Dedifferentiated amniotic fluid mesenchymal stem cell (primary cell): ENCODE results near the gene RIMS4.

Experiments used
- DNase-seq: peaks from one replicate; pipeline ENCODE4 v3.0.0-alpha.2; 2016; ENCODE audit errors: extremely low spot score

RIMS4 gene

GRCh38 chr20:44742304-44743079 is 67.9 kb downstream of the RIMS4 start:
- DNase-seq: no peak

- DNase-seq: no peak
Observed at GRCh38 chr20:44739942-44740341, 70.4 kb downstream of the RIMS4 start.

- peak; percentile 60 for DNase-seq
Observed at GRCh38 chr20:44738813-44739477, 71.4 kb downstream of the RIMS4 start.

- no peak for DNase-seq
Observed at GRCh38 chr20:44737116-44737515, 73.2 kb downstream of the RIMS4 start.

GRCh38 chr20:44736170-44737021 is 74.0 kb downstream of the RIMS4 start:
- no peak for DNase-seq

GRCh38 chr20:44735816-44736169 is 74.6 kb downstream of the RIMS4 start:
- no peak for DNase-seq

- DNase-seq: peak; percentile 93
Observed at GRCh38 chr20:44734938-44735337, 75.4 kb downstream of the RIMS4 start.

- DNase-seq: peak; percentile 77
Observed at GRCh38 chr20:44733341-44734069, 76.8 kb downstream of the RIMS4 start.

- no peak for DNase-seq
Observed at GRCh38 chr20:44732327-44732726, 78.0 kb downstream of the RIMS4 start.

- DNase-seq: no peak
Observed at GRCh38 chr20:44731657-44732056, 78.7 kb downstream of the RIMS4 start.

GRCh38 chr20:44730441-44730840 is 79.9 kb downstream of the RIMS4 start:
- peak; percentile 96 for DNase-seq

- peak; percentile 97 for DNase-seq
Observed at GRCh38 chr20:44728801-44729443, 81.4 kb downstream of the RIMS4 start.

GRCh38 chr20:44727651-44728050 is 82.7 kb downstream of the RIMS4 start:
- no peak for DNase-seq

- DNase-seq: no peak
Observed at GRCh38 chr20:44727039-44727438, 83.3 kb downstream of the RIMS4 start.

GRCh38 chr20:44725837-44726236 is 84.5 kb downstream of the RIMS4 start:
- DNase-seq: no peak

GRCh38 chr20:44724423-44725091 is 85.8 kb downstream of the RIMS4 start:
- no peak for DNase-seq

GRCh38 chr20:44723798-44724362 is 86.5 kb downstream of the RIMS4 start:
- DNase-seq: no peak

- DNase-seq: no peak
Observed at GRCh38 chr20:44723391-44723790, 87.0 kb downstream of the RIMS4 start.

- no peak for DNase-seq
Observed at GRCh38 chr20:44722990-44723389, 87.4 kb downstream of the RIMS4 start.

- no peak for DNase-seq
Observed at GRCh38 chr20:44721785-44722054, 88.6 kb downstream of the RIMS4 start.
